H9 (cell line): ENCODE data around the gene LOC128125822.

ENCODE experiments used
- DNase-seq: peaks from one replicate; pipeline ENCODE4 v3.0.0-alpha.2; 2017
- H2AFZ ChIP-seq: one replicate; pipeline ENCODE4 v1.6.1; 2013; ENCODE audit warnings: mild to moderate bottlenecking, low read length, control low read depth, moderate library complexity
- H2AK5ac ChIP-seq: 2 replicates; pipeline ENCODE4 v1.6.1; 2013; ENCODE audit warnings: low read length, control low read depth, mixed read lengths; ENCODE audit not compliant: insufficient read length
- H2BK120ac ChIP-seq: one replicate; pipeline ENCODE4 v1.6.1; 2013; ENCODE audit warnings: low read depth, mild to moderate bottlenecking, low read length, control low read depth, inconsistent platforms; ENCODE audit not compliant: poor library complexity, severe bottlenecking
- H2BK12ac ChIP-seq: 2 replicates; pipeline ENCODE4 v1.6.1; 2013; ENCODE audit warnings: low read length, control low read depth, mixed read lengths, low read depth; ENCODE audit not compliant: insufficient read length
- H2BK15ac ChIP-seq: 2 replicates; pipeline ENCODE4 v1.6.1; 2013; ENCODE audit warnings: low read depth, low read length, control low read depth
- H2BK20ac ChIP-seq: one replicate; pipeline ENCODE4 v1.6.1; 2013; ENCODE audit warnings: low read depth, mild to moderate bottlenecking, low read length, control low read depth, inconsistent platforms; ENCODE audit not compliant: poor library complexity, severe bottlenecking
- H2BK5ac ChIP-seq: 2 replicates; pipeline ENCODE4 v1.6.1; 2013; ENCODE audit warnings: low read length, control low read depth, mixed read lengths; ENCODE audit not compliant: insufficient read length
- H3K14ac ChIP-seq: 2 replicates; pipeline ENCODE4 v1.6.1; 2013; ENCODE audit warnings: low read length, control low read depth; ENCODE audit not compliant: insufficient read depth
- H3K18ac ChIP-seq: 2 replicates; pipeline ENCODE4 v1.6.1; 2013; ENCODE audit warnings: low read depth, mild to moderate bottlenecking, mixed read lengths, low read length, control low read depth; ENCODE audit not compliant: insufficient read length
- H3K23ac ChIP-seq: 2 replicates; pipeline ENCODE4 v1.6.1; 2013; ENCODE audit warnings: low read length, control low read depth, mixed read lengths, low read depth; ENCODE audit not compliant: insufficient read length
- H3K23me2 ChIP-seq: 2 replicates; pipeline ENCODE4 v1.6.1; 2013; ENCODE audit warnings: low read depth, mild to moderate bottlenecking, mixed read lengths, low read length, control low read depth; ENCODE audit not compliant: insufficient read length, poor library complexity, severe bottlenecking
- H3K27ac ChIP-seq: 2 replicates; pipeline ENCODE4 v1.5.1; 2013; ENCODE audit warnings: low read length, control low read depth, mixed read lengths, low read depth; ENCODE audit not compliant: insufficient read length
- H3K27me3 ChIP-seq: 2 replicates; pipeline ENCODE4 v1.6.1; 2013; ENCODE audit warnings: low read length, control low read depth, inconsistent platforms; ENCODE audit not compliant: insufficient read depth
- H3K4ac ChIP-seq: 2 replicates; pipeline ENCODE4 v1.6.1; 2013; ENCODE audit warnings: low read depth, mild to moderate bottlenecking, control low read depth, inconsistent platforms, low read length, moderate library complexity
- H3K4me1 ChIP-seq: 2 replicates; pipeline ENCODE4 v1.6.1; 2013; ENCODE audit warnings: low read length, control low read depth, inconsistent platforms; ENCODE audit not compliant: insufficient read depth
- H3K4me2 ChIP-seq: 2 replicates; pipeline ENCODE4 v1.6.1; 2013; ENCODE audit warnings: low read length, control low read depth, mixed read lengths; ENCODE audit not compliant: insufficient read length, insufficient read depth
- H3K56ac ChIP-seq: 2 replicates; pipeline ENCODE4 v1.6.1; 2013; ENCODE audit warnings: low read depth, mild to moderate bottlenecking, mixed read lengths, low read length, control low read depth; ENCODE audit not compliant: insufficient read length
- H3K79me1 ChIP-seq: 2 replicates; pipeline ENCODE4 v1.6.1; 2013; ENCODE audit warnings: low read depth, mild to moderate bottlenecking, moderate library complexity, low read length, control low read depth, inconsistent platforms; ENCODE audit not compliant: insufficient read depth, poor library complexity, severe bottlenecking
- H3K79me2 ChIP-seq: 2 replicates; pipeline ENCODE4 v1.6.1; 2013; ENCODE audit warnings: low read length, control low read depth, inconsistent platforms; ENCODE audit not compliant: insufficient read depth
- H3K9ac ChIP-seq: 2 replicates; pipeline ENCODE4 v1.6.1; 2013; ENCODE audit warnings: low read length, control low read depth, mixed read lengths; ENCODE audit not compliant: insufficient read length; ENCODE audit errors: extremely low read depth
- H3K9me3 ChIP-seq: one replicate; pipeline ENCODE4 v1.6.1; 2013; ENCODE audit warnings: low read depth, low read length, inconsistent platforms; ENCODE audit not compliant: control insufficient read depth
- H3T11ph ChIP-seq: one replicate; pipeline ENCODE4 v1.6.1; 2013; ENCODE audit warnings: mild to moderate bottlenecking, low read length, control low read depth, inconsistent platforms
- H4K20me1 ChIP-seq: one replicate; pipeline ENCODE4 v1.6.1; 2013; ENCODE audit not compliant: control insufficient read depth, insufficient read length, insufficient read depth
- H4K5ac ChIP-seq: 2 replicates; pipeline ENCODE4 v1.6.1; 2013; ENCODE audit warnings: low read depth, mild to moderate bottlenecking, mixed read lengths, low read length, control low read depth; ENCODE audit not compliant: insufficient read length
- H4K8ac ChIP-seq: replicated peaks from 2 replicates; pipeline ENCODE4 v1.6.1; 2013; ENCODE audit warnings: low read length, control low read depth, mixed read lengths, low read depth; ENCODE audit not compliant: insufficient read length
- H4K91ac ChIP-seq: 2 replicates; pipeline ENCODE4 v1.6.1; 2013; ENCODE audit warnings: low read depth, mild to moderate bottlenecking, moderate library complexity, mixed read lengths, low read length, control low read depth; ENCODE audit not compliant: insufficient read length
- H3K27ac Mint-ChIP-seq, 3 experiments: 2 replicates in 2 of 3; 3 replicates in 1 of 3; pipeline ENCODE4 v1.8.0; 2020 to 2021; ENCODE audit warnings: mixed read lengths in 3 of 3, mild to moderate bottlenecking in 1 of 3, moderate library complexity in 1 of 3
- H3K27me3 Mint-ChIP-seq: 2 replicates; pipeline ENCODE4 v1.8.0; 2021; ENCODE audit warnings: low read depth, mild to moderate bottlenecking, moderate library complexity, mixed read lengths
- H3K36me3 Mint-ChIP-seq, 3 experiments: 2 replicates in 2 of 3; 3 replicates in 1 of 3; pipeline ENCODE4 v1.8.0; 2020 to 2021; ENCODE audit warnings: low read depth in 3 of 3, mixed read lengths in 3 of 3; ENCODE audit not compliant: insufficient read depth in 1 of 3
- H3K4me1 Mint-ChIP-seq, 2 experiments: 2 replicates each; pipeline ENCODE4 v1.8.0; 2020; ENCODE audit warnings: mixed read lengths in 2 of 2
- H3K4me3 Mint-ChIP-seq, 2 experiments: 2 replicates in 1 of 2; 3 replicates in 1 of 2; pipeline ENCODE4 v1.8.0; 2020 to 2021; ENCODE audit warnings: mild to moderate bottlenecking in 2 of 2, mixed read lengths in 2 of 2, moderate library complexity in 1 of 2
- H3K9me3 Mint-ChIP-seq, 2 experiments: 2 replicates in 1 of 2; 3 replicates in 1 of 2; pipeline ENCODE4 v1.8.0; 2020; ENCODE audit warnings: mild to moderate bottlenecking in 2 of 2, mixed read lengths in 2 of 2, moderate library complexity in 1 of 2
- WGBS: extraction: QIAGEN DNeasy Blood & Tissue Kit; methylation state at CpG from one replicate; pipeline ENCODE4 v1.1.7; 2013; ENCODE audit warnings: missing lambda C conversion rate, low lambda C conversion rate, mixed read lengths; ENCODE audit not compliant: insufficient read length; ENCODE audit errors: extremely low coverage; 5-methylcytosine and 5-hydroxymethylcytosine counted together
- TF ChIP-seq, protein P1 (sequence below): fragments of 200-600 bp; sonication (generic); conservative IDR thresholded peaks from 3 replicates; pipeline ENCODE4 v1.8.0; 2021; ENCODE audit warnings: antibody characterized with exemption, mild to moderate bottlenecking

The LOC128125822 gene

DNA sequence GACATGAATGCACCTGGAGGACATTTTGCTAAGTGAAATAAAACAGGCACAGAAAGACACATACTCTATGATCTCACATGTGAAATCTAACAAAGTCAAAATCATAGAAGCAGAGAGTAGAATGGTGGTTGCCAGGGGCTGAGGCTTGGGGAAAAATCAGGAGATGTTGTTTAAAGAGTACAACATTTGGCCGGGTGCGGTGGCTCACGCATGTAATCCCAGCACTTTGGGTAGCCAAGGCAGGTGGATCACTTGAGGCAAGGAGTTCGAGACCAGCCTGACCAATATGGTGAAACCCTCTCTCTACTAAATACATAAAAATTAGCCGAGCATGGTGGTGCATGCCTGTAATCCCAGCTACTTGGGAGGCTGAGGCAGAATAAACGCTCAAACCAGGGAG lies 26.0 kb upstream of the LOC128125822 start:
- Histone ChIP-seq H2AFZ (no peak overlapping the region), H3K23ac (no peak overlapping the region), H2BK15ac (no peak overlapping the region), H2BK20ac (no peak overlapping the region), H2BK120ac (no peak overlapping the region), H2BK5ac (no peak overlapping the region), H3K27ac (no peak overlapping the region), H3K18ac (no peak overlapping the region), H3T11ph (no peak overlapping the region), H4K5ac (no peak overlapping the region), H3K56ac (no peak overlapping the region), H4K91ac (no peak overlapping the region), H3K4ac (no peak overlapping the region), H3K4me1 (no peaks in the 10 kb centered on the region), H3K27me3 (no peaks in the 10 kb centered on the region), H3K9ac (no peak overlapping the region), H4K20me1 (no peaks in the 10 kb centered on the region), H3K23me2 (no peaks in the 10 kb centered on the region), H3K4me2 (no peak overlapping the region), H3K9me3 (no peaks in the 10 kb centered on the region), H2BK12ac (no peak overlapping the region), H3K14ac (no peak overlapping the region), H2AK5ac (no peak overlapping the region), H3K79me1 (no peaks in the 10 kb centered on the region), H3K79me2 (no peaks in the 10 kb centered on the region), H4K8ac (no peak overlapping the region)
- Mint-ChIP-seq H3K36me3 (no peaks in the 10 kb centered on the region; a peak in 1 of 7 replicates), H3K9me3 (no peaks in the 10 kb centered on the region), H3K27me3 (peaks cover 23% of the 10 kb centered on the region), H3K27ac (no peak overlapping the region), H3K4me1 (no peaks in the 10 kb centered on the region), H3K4me3 (no peak overlapping the region)
- TF ChIP-seq, protein P1, sequence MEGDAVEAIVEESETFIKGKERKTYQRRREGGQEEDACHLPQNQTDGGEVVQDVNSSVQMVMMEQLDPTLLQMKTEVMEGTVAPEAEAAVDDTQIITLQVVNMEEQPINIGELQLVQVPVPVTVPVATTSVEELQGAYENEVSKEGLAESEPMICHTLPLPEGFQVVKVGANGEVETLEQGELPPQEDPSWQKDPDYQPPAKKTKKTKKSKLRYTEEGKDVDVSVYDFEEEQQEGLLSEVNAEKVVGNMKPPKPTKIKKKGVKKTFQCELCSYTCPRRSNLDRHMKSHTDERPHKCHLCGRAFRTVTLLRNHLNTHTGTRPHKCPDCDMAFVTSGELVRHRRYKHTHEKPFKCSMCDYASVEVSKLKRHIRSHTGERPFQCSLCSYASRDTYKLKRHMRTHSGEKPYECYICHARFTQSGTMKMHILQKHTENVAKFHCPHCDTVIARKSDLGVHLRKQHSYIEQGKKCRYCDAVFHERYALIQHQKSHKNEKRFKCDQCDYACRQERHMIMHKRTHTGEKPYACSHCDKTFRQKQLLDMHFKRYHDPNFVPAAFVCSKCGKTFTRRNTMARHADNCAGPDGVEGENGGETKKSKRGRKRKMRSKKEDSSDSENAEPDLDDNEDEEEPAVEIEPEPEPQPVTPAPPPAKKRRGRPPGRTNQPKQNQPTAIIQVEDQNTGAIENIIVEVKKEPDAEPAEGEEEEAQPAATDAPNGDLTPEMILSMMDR: no peak
- DNase-seq: no peak
- WGBS: no CpG with 5 or more reads among the region's 6 CpGs
